AG09309 (cell line): ENCODE data around the gene GABRP.

Source experiments
- DNase-seq: peaks from one replicate; pipeline ENCODE4 v3.0.0-alpha.2; 2010; ENCODE audit warnings: low read depth
- H3K4me3 ChIP-seq: 2 replicates; pipeline ENCODE4 v1.5.1; 2011; ENCODE audit warnings: mild to moderate bottlenecking, low read depth, low read length, moderate library complexity; ENCODE audit not compliant: control insufficient read depth
- CTCF ChIP-seq: IDR thresholded peaks from 2 replicates; pipeline ENCODE4 v1.5.1; 2011; ENCODE audit warnings: mild to moderate bottlenecking, low read depth, low read length, inconsistent platforms; ENCODE audit not compliant: insufficient read depth, control insufficient read depth; ENCODE audit errors: missing control alignments

GABRP gene

GRCh38 chr5:170741801-170742200, 41.7 kb upstream of the GABRP start:
- H3K4me3 ChIP-seq: no peak overlapping the region
- no peak for DNase-seq
- TF ChIP-seq CTCF: no peak

GRCh38 chr5:170743876-170744212, 39.7 kb upstream of the GABRP start:
- no peak overlapping the region for H3K4me3 ChIP-seq
- TF ChIP-seq CTCF: no peak
- DNase-seq: no peak

- H3K4me3 ChIP-seq: no peak overlapping the region
- DNase-seq: no peak
- TF ChIP-seq CTCF: no peak
Observed at GRCh38 chr5:170745481-170746071, 37.9 kb upstream of the GABRP start.

GRCh38 chr5:170746075-170746960, 37.2 kb upstream of the GABRP start:
- no peak for DNase-seq
- no peak overlapping the region for H3K4me3 ChIP-seq
- no peak for TF ChIP-seq CTCF

GRCh38 chr5:170746961-170747340, 36.6 kb upstream of the GABRP start:
- H3K4me3 ChIP-seq: no peak overlapping the region
- no peak for DNase-seq
- no peak for TF ChIP-seq CTCF

- TF ChIP-seq CTCF: no peak
- no peak overlapping the region for H3K4me3 ChIP-seq
- no peak for DNase-seq
Observed at GRCh38 chr5:170747357-170747756, 36.2 kb upstream of the GABRP start.
